ENCODE measurements around the gene DIPK1A.

The DIPK1A gene

DNA sequence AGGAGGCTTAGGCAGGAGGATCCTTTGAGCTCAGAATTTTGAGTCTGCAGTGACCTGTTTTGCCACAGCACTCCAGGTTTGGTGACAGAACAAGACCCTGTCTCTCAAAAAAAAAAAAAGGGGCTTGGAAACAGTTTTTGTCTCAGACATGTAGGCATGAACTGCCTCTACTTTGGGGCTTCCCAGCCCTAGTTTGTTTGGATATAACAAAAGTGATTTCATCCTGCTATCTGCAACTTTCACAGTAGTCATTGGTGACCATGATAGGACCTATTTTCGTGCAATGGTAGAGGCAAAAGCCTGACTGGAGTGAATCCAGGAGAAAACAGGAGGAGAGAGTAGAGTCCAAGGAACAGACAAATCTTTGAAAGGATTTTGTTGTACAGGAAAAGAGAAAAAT, 156.0 kb downstream of the DIPK1A start:
- H3K4me3 ChIP-seq (ENCODE audit: low read depth, low read length) = no peak overlapping the region
- TF ChIP-seq, protein P1, sequence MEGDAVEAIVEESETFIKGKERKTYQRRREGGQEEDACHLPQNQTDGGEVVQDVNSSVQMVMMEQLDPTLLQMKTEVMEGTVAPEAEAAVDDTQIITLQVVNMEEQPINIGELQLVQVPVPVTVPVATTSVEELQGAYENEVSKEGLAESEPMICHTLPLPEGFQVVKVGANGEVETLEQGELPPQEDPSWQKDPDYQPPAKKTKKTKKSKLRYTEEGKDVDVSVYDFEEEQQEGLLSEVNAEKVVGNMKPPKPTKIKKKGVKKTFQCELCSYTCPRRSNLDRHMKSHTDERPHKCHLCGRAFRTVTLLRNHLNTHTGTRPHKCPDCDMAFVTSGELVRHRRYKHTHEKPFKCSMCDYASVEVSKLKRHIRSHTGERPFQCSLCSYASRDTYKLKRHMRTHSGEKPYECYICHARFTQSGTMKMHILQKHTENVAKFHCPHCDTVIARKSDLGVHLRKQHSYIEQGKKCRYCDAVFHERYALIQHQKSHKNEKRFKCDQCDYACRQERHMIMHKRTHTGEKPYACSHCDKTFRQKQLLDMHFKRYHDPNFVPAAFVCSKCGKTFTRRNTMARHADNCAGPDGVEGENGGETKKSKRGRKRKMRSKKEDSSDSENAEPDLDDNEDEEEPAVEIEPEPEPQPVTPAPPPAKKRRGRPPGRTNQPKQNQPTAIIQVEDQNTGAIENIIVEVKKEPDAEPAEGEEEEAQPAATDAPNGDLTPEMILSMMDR (IDR thresholded peaks at IDR 0.05; ENCODE audit: low read depth, low read length) = no peak

DNA sequence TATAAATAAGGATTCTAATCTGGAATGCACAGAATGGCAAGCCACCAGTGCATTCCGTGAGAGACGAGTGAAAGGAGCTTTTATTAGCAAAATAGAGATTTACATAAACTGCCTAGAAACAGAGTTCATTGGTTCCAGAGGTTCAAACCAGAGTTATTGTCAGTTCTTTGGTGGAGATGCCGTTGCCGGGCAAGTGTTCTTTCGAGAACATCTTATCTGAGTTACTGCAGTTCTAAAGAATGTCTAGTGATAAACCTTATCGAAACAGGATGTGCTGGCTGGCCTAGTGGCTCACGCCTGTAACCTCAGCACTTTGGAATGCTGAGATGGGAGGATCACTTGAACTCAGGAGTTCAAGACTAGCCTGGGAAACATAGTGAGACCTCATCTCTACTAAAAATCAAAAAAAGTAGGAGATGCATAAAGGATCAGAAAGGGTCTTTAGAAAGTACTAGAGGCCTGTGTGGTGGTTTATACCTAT, 156.5 kb downstream of the DIPK1A start:
- no peak overlapping the region for H3K4me3 ChIP-seq (ENCODE audit: low read depth, low read length)
- TF ChIP-seq, protein P1 (IDR thresholded peaks at IDR 0.05; ENCODE audit: low read depth, low read length) = no peak

DNA sequence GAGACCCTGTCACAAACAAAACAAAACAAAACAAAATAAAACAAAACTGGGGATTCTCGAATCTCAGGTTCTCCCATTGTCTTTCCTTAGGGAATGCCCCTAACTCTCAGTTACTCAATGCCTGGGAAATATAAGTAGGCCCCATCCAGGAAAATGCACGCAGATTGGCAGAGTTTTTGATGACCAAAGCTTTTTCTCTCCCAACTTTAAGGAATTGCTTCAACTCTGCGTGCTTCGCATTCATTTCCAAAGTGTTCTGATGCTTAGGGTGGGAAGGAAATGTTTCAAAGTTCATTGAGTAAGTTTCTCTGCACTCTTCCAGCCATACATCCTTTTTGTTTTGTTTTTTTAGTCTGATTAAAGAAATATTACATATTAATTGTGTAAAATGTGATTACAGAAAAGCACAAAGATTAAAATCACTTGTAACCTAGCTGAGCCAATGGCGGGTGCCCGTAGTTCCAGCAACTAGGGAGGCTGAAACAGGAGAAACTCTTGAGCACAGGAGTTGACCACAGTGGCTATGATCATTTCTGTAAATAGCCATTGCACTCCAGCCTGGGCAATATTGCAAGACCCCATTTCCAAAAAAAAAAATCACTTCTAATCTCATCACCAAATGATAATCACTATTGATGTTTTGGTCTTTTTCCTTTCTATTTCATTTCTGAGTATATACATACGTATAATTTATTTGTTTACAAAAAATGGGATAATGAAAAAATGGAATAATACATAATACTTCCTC, 157.9 kb downstream of the DIPK1A start:
- H3K4me3 ChIP-seq (ENCODE audit: low read depth, low read length) = no peak overlapping the region
- TF ChIP-seq, protein P1 (IDR thresholded peaks at IDR 0.05; ENCODE audit: low read depth, low read length) = no peak

DNA sequence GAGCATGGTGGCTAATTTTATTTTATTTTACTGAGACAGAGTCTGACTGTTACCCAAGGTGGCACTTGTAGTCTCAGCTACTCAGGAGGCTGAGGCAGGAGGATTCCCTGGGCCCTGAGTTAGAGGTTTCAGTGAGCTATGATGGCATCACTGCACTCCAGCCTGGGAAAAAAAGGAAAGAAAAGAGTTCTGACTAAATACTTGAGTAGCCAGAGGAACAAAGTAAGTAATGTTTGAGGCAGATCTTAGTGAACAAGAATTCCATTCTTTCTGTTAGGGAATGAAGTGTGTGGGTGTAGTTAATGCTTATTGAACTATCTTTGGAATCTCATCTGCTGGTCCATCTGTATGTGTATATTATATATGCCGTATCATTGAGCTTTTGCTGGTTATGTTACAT, 163.3 kb downstream of the DIPK1A start:
- H3K4me3 ChIP-seq (ENCODE audit: low read depth, low read length) = no peak overlapping the region
- TF ChIP-seq, protein P1 (IDR thresholded peaks at IDR 0.05; ENCODE audit: low read depth, low read length) = no peak

DNA sequence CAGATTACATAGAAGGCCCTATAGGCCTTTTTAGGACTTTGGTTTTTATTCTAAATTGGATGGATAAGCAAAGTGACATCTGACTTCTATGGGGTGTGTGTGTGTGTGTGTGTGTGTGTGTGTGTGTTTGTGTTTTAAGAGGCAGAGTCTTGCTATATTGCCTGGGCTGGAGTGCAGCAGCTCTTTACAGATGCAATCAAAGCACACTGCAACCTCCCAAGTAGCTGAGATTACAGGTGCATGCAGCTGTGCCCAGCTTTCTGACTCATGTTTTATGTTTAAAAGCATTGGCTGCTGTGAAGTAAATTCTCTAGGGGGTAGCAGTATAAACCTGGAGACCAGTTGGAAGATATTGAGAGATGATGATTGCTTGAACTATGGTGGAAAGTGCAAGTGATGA, 164.0 kb downstream of the DIPK1A start:
- TF ChIP-seq, protein P1 (IDR thresholded peaks at IDR 0.05; ENCODE audit: low read depth, low read length) = no peak
- no peak overlapping the region for H3K4me3 ChIP-seq (ENCODE audit: low read depth, low read length)

DNA sequence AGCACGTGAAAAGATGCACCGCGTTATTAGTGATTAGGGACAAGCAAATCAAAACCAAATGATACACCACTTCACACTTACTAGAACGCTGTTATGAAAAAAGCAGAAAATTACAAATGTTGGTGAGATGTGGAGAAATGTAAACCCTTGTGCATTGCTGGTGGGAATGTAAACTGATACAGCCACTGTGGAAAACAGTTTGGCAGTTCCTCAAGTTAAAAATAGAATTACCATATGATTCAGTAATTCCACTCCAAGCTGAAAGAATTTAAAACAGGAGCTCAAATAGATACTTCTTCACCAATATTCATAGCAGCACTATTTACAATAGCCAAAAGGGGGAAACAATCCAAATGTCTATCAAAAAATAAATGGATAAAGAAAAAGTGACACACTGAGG, 166.1 kb downstream of the DIPK1A start:
- no peak overlapping the region for H3K4me3 ChIP-seq (ENCODE audit: low read depth, low read length)
- TF ChIP-seq, protein P1 (IDR thresholded peaks at IDR 0.05; ENCODE audit: low read depth, low read length) = no peak

DNA sequence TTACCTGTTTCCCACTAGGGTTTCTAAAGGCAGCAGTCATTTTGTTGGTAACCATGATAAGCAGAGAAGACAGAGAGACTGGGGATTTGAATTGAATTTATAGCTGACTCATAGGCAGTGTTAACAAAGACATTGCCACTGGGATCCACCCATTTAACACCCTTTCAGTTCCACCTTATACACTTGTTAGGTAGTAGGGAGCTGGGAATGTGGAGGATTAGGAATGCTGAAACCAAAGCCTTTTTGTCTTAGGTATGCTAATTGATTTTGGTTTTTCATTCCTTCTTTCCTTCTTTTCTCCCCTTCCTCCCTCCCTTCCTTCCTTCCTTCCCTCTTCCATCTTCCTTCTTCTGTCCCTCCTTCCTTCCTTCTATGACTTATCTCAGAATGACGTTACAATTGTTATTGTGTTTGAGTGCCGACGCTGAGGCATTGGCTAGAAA, 168.9 kb downstream of the DIPK1A start:
- TF ChIP-seq, protein P1 (IDR thresholded peaks at IDR 0.05; ENCODE audit: low read depth, low read length) = no peak
- H3K4me3 ChIP-seq (ENCODE audit: low read depth, low read length) = no peak overlapping the region
